Measurements from ENCODE around the gene MYO9B. TPM values are rescaled to one million over a fixed set of nuclear protein-coding genes. Genes with fewer than 3 reads are reported as not detected.
A peak's percentile ranks its signal among the peaks of the same experiment; 100 is the strongest.

The MYO9B gene
- total and polyA plus RNA-seq, 9 of the 15 experiments (the other 6 are each of a cell fraction or from before 2014, with no cell fraction given), result 2.4 to 77.6 (median 23.0) TPM

DNA sequence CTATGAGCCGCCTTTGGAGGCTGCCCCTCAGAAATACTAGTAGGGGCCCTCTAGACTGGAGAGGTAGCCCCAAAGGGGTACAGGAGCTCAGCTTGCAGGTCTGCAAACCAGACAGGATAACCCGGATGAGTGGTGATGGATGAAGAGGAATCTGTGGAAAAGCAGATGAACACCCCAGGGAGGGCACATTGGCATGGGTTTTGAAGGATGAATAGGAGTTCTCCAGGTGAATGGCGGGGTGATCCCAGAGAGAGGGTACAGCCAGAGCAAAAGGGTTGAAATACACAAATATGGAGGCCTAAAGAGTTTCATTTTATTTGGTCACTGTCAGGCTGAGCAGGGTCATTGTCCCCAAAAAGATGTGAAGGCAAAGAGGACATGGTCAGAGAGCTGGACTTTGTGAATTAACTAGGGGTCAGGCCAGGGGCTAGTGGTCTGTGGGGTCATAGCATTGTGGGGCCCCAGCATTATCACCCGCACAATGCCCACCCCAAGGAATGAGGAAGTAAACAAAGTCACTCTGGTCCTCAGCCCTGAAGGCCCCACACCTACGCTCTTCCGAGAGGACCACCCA, 165.3 kb downstream of the MYO9B start:
- H3K36me3 ChIP-seq (ENCODE audit: control insufficient read depth, insufficient read depth, low read length), result peaks cover 45% of the 10 kb centered on the region; the same call in 2 of the 3 replicates
- CTCF ChIA-PET (ENCODE audit: low intra/inter-chr PET ratio), result no interaction called here
- peak overlapping the region in 1 of 2 experiments; percentile 77; a peak in 2 of 4 replicates for H3K9ac ChIP-seq (ENCODE audit: insufficient read depth in 1 of 2, low read depth in 2 of 2, low read length in 2 of 2)
- BruUV-seq (replicated peaks), result no TSS peak
- peaks cover 20 to 58% of the 10 kb centered on the region in 2 experiments for H3K4me1 ChIP-seq (replicated peaks in 1 of 2; ENCODE audit: control insufficient read depth in 2 of 2, insufficient read depth in 2 of 2, low read length in 2 of 2)
- H3K9me3 ChIP-seq (replicated peaks; ENCODE audit: control insufficient read depth, insufficient read depth, low read depth, low read length), result no peaks in the 10 kb centered on the region
- no peak for TF ChIP-seq NCOA2 (IDR thresholded peaks at IDR 0.05; ENCODE audit: partially characterized antibody in 2 of 2)
- 0 out of 2 replicates have a peak, but pooled peaks have one; percentile 11 for TF ChIP-seq RBFOX2 (IDR thresholded peaks at IDR 0.05; ENCODE audit: low read depth, low read length)
- no peak overlapping the region for H3K4me2 ChIP-seq (ENCODE audit: insufficient read depth, low read length)
- POLR2A ChIA-PET, result interaction anchor here (0.6 to 11.3 kb wide), 8 partner anchors 15 to 560 kb away, joined by 3 to 129 read pairs (median 3); partner anchors contain the start of genes BABAM1, DDA1, OCEL1 and USE1
- DNase-seq (ENCODE audit: extremely low read depth in 1 of 4, low spot score in 3 of 4), result no peak
- no peak for FAIRE-seq
- peaks cover 61% of the 10 kb centered on the region for H3K79me2 ChIP-seq (ENCODE audit: control insufficient read depth, insufficient read depth, low read length)
- no peak for ATAC-seq
- intact Hi-C loops (cut with micrococcal nuclease), result no loop called here
- 95% methylated on average over 6 of the region's 6 CpGs for WGBS (ENCODE audit: insufficient coverage, low coverage, missing lambda C conversion rate)
- no peaks in the 10 kb centered on the region for H3K9me1 ChIP-seq (ENCODE audit: control insufficient read depth, insufficient read depth, low read length)
- peaks cover 15% of the 10 kb centered on the region for H4K20me1 ChIP-seq (replicated peaks; ENCODE audit: control insufficient read depth, insufficient read depth, low read length)
- H3K27ac ChIP-seq (ENCODE audit: extremely low read depth, low read depth, low read length), result no peak overlapping the region
- H2AFZ ChIP-seq (ENCODE audit: low read depth, low read length), result no peak overlapping the region
- in situ Hi-C loops (cut with MboI), result no loop called here
- H3K4me3 ChIP-seq, result no peak overlapping the region
- H3K27me3 ChIP-seq (ENCODE audit: control insufficient read depth in 2 of 2, insufficient read depth in 2 of 2, low read length in 2 of 2), result no peaks in the 10 kb centered on the region

DNA sequence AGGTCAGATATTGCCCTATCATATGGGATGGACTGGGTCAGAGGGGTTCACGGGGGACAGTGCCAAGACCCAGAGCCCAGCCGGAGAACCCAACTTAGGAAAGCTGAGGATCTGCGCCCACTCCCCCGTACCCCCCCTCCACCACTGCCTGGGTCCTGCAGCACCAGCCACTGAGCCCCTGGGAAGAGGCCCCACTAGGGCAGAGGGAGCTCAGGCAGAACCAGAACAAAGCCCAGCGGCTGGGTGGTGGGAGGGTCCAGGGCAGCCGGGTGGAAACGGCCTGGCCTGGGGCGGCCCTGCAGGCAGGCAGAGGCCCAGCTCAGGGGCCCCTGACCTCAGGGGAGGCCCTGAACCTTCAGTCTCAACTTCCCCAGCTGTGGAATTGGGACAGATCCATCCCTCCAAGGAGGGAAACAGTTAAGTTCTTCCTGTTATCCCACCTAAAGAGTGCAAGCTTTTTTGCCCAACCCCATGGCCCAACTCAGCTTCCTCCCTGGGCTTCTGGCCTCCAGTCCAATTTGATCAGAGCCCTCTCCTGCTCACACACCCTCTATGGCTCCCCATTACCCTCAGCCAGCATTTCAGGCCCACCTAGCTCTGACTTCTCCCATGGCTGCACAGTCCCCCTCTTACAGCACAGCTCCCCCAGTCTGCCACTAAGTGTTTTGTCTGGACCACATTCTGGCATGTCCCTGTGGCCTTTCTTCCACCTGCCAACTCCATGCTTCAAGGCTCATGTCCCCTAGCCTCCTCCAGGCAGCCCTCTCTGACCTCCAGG, 167.0 kb downstream of the MYO9B start:
- Histone ChIP-seq H3K9me1 (ENCODE audit: control insufficient read depth, insufficient read depth, low read length) (no peaks in the 10 kb centered on the region), H3K36me3 (ENCODE audit: control insufficient read depth, insufficient read depth, low read length) (peaks cover 35% of the 10 kb centered on the region; the same call in 2 of the 3 replicates), H3K79me2 (ENCODE audit: control insufficient read depth, insufficient read depth, low read length) (peaks cover 54% of the 10 kb centered on the region), H3K4me1 (replicated peaks in 1 of 2; ENCODE audit: control insufficient read depth in 2 of 2, insufficient read depth in 2 of 2, low read length in 2 of 2) (peaks cover 23 to 65% of the 10 kb centered on the region in 2 experiments), H4K20me1 (replicated peaks; ENCODE audit: control insufficient read depth, insufficient read depth, low read length) (peaks cover 15% of the 10 kb centered on the region), H3K27me3 (ENCODE audit: control insufficient read depth in 2 of 2, insufficient read depth in 2 of 2, low read length in 2 of 2) (no peaks in the 10 kb centered on the region), H3K27ac (ENCODE audit: extremely low read depth, low read depth, low read length) (peak overlapping the region; percentile 21), H3K9me3 (replicated peaks; ENCODE audit: control insufficient read depth, insufficient read depth, low read depth, low read length) (no peaks in the 10 kb centered on the region), H3K4me2 (ENCODE audit: insufficient read depth, low read length) (peak overlapping the region; percentile 93; the same call in 1 of the 2 replicates), H2AFZ (ENCODE audit: low read depth, low read length) (no peak overlapping the region), H3K9ac (ENCODE audit: insufficient read depth in 1 of 2, low read depth in 2 of 2, low read length in 2 of 2) (peak overlapping the region; percentile 65 to 91; a peak in 3 of 4 replicates), H3K4me3 (peak overlapping the region; percentile 80; the same call in 1 of the 2 replicates)
- no peak for FAIRE-seq
- intact Hi-C loops (cut with micrococcal nuclease), result no loop called here
- 68% methylated on average over 6 of the region's 8 CpGs for WGBS (ENCODE audit: insufficient coverage, low coverage, missing lambda C conversion rate)
- in situ Hi-C loops (cut with MboI), result no loop called here
- BruUV-seq (replicated peaks), result no TSS peak
- no peak for DNase-seq (ENCODE audit: extremely low read depth in 1 of 4, low spot score in 3 of 4)
- ChIA-PET POLR2A (interaction anchor here (0.6 to 11.3 kb wide), 8 partner anchors 8 to 617 kb away, joined by 3 to 129 read pairs (median 4); partner anchors contain the start of genes DDA1, OCEL1 and USE1), CTCF (ENCODE audit: low intra/inter-chr PET ratio) (no interaction called here)
- ATAC-seq, result no peak
- TF ChIP-seq, protein P1, sequence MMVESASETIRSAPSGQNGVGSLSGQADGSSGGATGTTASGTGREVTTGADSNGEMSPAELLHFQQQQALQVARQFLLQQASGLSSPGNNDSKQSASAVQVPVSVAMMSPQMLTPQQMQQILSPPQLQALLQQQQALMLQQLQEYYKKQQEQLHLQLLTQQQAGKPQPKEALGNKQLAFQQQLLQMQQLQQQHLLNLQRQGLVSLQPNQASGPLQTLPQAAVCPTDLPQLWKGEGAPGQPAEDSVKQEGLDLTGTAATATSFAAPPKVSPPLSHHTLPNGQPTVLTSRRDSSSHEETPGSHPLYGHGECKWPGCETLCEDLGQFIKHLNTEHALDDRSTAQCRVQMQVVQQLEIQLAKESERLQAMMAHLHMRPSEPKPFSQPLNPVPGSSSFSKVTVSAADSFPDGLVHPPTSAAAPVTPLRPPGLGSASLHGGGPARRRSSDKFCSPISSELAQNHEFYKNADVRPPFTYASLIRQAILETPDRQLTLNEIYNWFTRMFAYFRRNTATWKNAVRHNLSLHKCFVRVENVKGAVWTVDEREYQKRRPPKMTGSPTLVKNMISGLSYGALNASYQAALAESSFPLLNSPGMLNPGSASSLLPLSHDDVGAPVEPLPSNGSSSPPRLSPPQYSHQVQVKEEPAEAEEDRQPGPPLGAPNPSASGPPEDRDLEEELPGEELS (CRISPR knock-in tag; IDR thresholded peaks at IDR 0.05; ENCODE audit: borderline replicate concordance), result no peak
- no peak for TF ChIP-seq SIN3A (IDR thresholded peaks at IDR 0.05; ENCODE audit: borderline replicate concordance in 2 of 2, control insufficient read depth in 1 of 2, low read depth in 2 of 2, low read length in 2 of 2)
- TF ChIP-seq EP400 (IDR thresholded peaks at IDR 0.05), result no peak
- no peak for TF ChIP-seq ZNF717 (CRISPR knock-in tag; IDR thresholded peaks at IDR 0.05)
- TF ChIP-seq ZFPM2 (CRISPR knock-in tag; IDR thresholded peaks at IDR 0.05), result no peak
- no peak for TF ChIP-seq CBX1 (IDR thresholded peaks at IDR 0.05; ENCODE audit: low read depth)
- peak; percentile 39; the same call in 1 of the 2 replicates for TF ChIP-seq POLR2G (IDR thresholded peaks at IDR 0.05; ENCODE audit: low read depth, low read length)
- peak; percentile 74 for TF ChIP-seq RBM25 (IDR thresholded peaks at IDR 0.05; ENCODE audit: low read depth, low read length, severe bottlenecking)
- peak; percentile 83; the same call in 1 of the 2 replicates for TF ChIP-seq PTBP1 (IDR thresholded peaks at IDR 0.05; ENCODE audit: low read depth, low read length)
- no peak for TF ChIP-seq TEAD2 (tag; IDR thresholded peaks at IDR 0.05)
